Measurements from ENCODE around the gene ENC1.

ENC1 gene

DNA sequence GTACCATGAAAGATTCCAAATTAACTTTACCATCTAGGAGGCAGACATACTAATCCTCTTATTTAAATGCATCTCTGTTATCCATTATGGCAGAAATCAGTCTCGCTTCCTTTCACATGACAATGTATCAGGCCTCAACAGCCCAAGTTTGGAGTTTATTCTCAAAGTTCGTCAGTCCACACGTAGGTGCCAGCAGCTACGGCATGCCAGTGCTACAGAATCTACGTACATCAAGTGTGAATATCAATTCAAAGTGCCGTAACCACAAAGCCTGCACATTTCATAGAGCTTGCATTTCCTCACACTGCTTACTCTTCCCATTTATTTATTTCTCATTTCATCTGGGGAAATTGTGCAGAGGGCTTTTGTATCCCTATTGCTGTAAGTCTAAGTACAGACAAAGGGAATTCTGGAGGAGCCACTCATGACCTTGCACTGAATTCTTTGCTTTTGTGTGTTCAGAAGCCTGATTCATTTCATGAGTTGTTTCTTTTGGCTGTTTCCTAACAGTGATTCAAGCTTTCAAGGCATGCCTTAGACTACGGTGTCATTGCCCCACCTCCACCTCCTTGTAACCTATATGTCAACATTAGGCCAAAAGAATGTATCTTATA is 10.0 kb downstream of the ENC1 start:
- DNase-seq: no peak

DNA sequence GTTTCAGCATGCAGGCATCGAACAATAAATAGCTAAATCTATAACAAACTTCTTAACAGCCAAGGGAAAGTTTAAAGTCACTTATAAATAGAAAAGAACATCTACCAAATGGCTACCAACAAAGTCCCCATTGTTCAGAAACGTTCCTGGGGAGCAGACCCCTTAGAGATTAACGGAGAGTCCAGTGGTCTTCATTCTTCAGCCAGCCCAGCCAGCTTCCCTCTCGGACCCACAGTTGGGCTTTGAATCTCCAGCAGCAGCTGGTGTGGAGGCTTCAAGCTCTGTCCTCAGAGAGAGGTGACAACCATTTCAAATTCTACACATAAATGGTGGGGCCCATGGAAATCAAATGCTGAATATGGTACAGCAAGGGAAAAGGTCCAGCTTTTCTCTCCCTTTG is 11.2 kb downstream of the ENC1 start:
- DNase-seq: no peak

DNA sequence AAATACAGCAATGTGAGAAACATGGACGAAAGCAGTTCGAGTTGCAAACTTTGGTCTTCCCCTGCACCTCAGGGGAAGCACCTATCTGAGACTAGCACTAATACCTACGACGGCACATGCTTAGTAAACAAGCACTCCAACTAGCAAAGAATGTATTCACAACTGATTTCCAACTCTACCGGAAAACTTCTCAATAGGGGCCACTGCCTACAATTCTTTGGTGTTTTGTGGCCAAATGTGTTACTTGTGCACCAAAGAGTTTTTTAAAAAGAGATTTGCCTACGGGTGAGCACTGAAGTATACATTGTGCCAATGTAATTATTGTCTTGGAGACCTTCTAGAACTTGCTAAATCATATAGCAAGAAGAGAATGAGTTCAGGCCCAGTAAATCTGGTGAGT is 12.2 kb downstream of the ENC1 start:
- DNase-seq: no peak

DNA sequence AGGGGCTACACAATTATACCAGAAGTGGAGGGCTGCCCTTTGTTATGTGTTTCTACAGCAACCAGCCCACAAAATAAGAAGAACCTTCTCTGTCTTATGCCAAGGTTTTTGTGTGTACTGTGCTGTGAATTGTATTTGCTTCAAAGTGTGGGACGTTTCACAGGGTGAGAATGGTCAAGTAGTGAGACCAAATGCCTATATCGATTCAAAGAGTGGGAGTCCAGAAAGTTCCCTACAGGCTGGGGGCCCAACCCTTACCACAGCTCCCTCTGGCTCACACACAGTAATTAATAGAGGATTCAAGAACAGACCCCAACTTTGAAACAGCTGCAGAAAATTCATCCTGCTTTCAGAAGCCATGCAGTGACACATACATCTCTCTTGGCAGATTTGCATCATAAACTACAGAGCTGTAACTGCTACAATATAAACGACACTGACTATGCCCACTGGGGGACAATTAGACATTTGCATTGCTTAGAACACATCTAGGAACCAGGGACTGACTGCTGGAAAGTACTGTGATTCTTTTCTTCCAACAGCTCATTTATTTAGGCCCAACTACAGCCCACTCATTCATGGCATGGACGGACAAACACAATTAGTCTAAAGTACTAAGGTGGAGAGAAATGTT is 12.8 kb downstream of the ENC1 start:
- DNase-seq: no peak

DNA sequence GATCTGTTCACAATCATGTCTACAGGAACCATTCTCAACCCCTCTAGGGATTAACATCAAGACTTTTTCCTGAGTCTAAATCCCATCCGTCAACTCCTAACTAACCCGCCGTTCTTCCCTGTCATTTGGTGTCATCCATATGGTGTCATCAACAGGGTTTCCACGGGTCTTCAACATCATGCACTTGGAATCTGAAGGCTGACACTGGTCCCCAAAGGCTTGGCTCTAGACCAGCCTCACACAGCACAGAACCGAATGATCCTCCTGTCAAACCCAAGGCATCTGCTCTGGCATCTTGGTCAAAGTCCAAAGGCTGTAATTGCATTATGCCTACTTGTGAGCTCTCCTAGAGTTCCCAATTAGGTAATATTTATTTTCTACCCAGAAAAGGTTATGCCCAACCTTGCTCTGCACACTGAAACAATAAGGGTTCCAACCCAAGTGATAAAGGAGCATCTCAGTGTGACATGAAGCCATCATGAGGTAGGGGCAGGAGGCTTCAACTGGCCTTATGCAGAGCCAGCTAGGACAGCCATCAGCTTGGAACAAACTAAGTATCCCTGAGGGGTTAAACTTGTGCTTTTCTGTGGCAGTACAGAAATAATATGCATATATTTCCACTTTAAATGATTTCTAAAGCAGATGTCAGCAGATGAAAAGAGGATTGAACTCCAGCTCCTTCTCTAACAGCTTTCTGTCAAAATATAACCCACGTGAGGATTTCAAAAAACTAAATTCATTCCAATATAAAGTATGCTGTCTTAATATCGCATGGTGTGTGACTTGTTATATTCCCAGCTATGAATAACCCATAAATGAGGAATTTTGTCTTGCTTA is 13.9 kb downstream of the ENC1 start:
- DNase-seq: no peak

DNA sequence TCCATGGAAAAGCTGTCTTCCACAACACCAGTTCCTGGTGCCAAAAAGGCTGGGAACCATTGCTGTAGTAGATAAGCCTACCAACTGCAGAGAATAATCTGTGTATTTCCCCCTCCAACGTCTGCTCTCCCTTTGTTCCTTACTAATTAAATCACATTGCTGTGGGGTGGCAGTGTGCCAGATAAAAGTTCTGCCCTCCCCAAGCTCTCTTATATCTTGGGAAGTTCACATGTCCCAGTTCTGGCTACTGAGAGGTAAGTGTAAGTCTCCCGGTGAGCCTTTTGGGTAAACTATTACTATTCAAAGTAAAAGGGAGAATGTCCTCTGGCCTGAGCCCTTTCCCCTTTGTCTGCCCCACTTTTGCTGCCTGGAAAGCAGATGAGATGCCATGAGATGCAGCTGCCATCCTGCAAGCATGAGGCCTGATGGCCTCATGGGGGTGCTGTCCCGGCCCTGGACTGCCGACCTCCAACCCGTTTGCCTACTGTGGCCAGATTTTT is 14.7 kb downstream of the ENC1 start:
- DNase-seq: no peak

DNA sequence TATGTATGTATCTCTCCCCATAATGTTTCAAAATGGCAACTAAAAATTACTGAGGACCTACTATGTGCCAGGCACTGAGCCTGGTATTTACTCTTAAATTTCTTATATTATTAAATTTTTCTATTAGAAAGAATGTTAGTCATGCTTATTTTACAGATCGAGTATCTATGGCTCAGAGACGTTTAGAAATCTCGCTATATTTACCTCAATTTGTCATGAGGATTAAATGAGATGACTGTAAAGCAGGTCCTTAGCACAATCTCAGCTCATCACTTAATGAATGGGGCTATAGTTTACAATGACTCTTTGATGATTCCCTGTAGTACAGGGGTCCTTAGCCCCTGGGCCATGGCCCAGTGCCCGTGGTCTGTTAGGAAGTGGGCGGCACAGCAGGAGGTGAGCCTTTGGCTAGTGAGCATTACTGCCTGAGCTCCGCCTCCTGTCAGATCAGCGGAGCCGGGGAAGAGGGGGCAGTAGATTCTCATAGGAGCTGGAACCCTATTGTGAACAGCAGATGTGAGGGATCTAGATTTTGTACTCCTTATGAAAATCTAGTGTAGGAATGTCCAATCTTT is 15.5 kb downstream of the ENC1 start:
- no peak for DNase-seq

DNA sequence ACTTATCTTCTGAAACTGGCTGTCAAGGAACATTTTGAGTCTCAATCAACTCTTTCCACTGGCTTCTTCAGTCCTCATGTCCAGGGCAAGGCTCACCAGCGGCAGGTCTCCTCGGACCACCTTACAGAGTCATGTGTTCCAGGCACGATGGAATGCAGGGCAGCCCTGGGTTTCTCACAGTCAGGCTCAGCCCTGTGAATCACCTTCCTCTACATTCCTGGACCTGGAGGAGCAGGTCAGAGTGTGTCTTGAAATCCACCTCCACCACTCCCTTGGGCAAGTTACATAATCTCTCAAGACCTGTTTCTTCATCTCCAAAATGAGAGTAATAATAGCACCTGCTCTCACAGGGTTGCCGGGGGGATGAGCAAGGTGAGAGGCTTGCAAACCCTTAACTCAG is 16.0 kb downstream of the ENC1 start:
- no peak for DNase-seq

DNA sequence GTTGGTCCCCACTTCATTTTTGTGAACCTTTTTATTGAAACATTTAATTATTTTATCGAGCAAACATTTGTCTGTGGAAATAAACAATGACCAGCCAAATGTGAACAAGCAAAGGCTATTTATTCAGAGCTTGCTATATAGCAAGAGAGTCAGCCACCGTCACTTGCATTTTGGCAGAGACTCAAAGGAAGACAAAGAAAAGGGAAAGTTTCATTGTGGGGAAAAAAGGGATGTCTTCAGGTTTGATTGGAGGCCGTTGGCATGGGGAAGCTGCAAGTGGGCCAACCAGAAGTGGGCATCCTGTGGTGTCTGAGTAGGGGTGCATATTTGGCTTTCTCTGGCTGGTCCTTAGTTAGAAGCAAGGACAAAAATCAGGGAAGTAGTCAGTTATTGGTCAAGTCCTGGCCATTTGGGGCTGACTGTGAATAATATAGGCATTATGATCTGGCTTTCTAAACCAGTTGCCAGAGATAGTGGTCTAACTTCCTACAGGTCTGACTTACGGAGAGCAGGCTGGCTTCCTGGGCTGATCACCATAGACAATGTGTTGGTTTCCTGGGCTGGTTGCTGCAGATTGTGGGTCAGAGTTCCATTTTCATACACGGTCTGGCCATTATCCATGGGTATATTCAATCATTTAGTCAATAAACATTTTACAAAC is 16.6 kb downstream of the ENC1 start:
- DNase-seq: peak; percentile 33

DNA sequence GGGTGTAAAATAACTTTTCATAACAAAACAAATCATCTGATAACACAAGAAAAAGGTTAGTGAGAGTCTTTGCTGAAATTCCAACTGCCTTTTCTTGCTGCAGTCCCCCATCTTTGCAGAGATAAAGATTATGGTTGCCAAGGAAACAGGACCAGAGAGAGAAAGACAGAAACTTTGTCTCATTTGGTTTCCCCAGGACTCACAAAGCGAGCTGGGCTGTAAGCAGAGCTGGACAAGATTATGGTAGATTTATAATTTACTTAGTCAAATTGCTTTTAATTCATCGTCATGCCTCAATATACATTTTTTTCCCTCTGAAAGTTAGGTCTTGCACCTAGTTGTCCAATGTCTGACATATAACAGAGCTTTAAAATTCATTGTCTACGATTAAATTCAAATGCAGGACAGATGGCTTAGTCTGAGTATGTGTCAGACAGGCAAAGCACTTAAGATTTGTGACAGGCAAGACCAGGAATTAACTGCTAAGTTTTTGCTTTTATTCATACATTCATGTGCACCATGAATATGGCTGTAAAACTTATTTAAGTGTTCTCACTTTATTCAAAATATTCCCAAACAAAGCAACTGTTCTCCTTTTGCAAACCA is 17.4 kb downstream of the ENC1 start:
- DNase-seq: no peak

DNA sequence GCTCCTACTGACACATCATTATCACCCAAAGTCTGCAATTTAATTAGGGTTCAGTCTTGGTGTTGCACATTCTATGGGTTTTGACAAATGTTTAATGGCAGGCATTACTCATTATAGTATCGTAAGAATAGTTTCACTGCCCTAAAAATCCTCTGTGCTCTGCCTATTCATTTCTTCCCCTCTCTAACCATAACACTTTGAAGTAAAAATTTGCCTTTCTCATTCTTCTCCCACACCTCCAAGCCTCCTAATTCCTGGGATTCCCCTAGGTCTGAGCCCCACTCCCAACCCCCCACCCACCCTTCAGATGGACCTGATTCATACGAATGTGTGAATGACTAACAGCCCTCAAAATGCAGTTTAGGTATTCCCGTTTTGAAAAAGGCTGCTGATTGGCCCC is 18.4 kb downstream of the ENC1 start:
- DNase-seq: no peak

DNA sequence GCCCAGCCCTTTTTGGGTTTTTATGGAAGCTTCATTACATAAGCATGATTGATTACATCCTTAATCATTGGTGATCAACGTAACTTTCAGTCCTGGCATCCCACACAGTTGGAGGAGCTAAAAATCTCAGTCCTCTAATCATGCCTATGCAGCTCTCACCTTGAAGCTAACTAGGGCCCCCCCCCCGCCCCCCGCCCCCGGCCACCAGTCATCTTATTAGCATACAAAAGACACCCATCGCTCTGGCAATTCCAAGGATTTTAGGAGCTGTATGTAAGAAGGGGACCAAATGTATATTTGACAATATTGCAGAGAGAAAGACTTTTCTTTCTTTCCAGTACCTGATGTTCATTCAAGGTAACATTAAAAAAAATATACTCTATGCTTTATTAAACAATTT is 19.0 kb downstream of the ENC1 start:
- no peak for DNase-seq

DNA sequence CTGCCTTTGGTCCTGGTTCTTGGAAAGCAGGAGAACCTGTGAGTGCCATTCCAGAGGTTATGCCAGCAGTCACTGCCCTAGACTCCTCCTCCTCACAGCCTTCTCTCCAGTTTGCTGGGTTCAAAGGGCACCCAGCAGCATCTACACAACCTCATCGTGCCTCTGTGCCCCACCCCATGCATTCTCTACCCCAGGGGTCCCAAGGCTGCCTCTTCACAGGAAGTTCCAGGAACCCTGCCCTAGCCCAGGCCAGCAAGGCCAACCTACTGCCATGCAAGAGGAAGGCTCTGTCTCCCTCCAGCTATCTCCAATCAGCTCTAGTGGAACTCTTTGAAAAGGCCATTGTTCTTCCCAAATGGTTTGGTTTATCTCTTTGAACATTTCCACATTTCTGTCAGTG is 21.2 kb downstream of the ENC1 start:
- no peak for DNase-seq

DNA sequence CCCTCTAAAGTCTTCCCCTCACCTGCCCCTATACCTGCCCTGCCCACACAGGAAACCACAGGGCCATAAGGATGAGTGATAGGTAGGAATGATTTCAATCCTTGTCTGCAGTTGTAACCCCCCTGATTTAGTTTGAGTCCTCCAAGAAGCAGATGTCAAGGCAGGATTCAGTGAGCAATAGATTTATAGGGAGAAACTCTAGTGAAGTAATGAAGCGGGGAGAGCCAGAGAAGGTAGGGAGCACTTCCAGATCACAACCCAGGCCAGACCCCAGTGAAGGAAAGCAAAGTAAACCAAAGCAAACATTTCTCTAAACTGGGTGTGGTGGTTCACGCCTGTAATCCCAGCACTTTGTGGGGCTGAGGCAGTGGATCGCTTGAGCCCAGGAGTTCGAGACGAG is 22.4 kb downstream of the ENC1 start:
- DNase-seq: no peak

DNA sequence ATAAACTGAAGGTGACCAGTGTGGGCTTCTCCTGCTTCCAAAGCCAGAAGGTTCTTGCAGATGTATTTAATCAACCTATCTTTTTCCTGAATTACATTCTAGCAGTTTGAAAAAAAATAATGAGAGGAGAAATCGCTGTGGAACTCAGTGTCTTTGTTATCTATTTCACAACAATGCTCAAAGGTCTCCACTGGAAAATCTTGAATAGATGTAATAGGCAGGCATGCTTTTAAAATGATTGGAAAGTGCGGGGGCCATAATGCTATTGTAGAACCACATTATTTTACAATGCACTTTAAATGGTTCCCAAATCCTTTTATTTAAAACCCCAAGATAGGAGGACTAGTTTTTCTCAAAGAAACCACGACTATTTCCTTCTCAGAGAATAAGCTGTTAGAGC is 23.3 kb downstream of the ENC1 start:
- no peak for DNase-seq

DNA sequence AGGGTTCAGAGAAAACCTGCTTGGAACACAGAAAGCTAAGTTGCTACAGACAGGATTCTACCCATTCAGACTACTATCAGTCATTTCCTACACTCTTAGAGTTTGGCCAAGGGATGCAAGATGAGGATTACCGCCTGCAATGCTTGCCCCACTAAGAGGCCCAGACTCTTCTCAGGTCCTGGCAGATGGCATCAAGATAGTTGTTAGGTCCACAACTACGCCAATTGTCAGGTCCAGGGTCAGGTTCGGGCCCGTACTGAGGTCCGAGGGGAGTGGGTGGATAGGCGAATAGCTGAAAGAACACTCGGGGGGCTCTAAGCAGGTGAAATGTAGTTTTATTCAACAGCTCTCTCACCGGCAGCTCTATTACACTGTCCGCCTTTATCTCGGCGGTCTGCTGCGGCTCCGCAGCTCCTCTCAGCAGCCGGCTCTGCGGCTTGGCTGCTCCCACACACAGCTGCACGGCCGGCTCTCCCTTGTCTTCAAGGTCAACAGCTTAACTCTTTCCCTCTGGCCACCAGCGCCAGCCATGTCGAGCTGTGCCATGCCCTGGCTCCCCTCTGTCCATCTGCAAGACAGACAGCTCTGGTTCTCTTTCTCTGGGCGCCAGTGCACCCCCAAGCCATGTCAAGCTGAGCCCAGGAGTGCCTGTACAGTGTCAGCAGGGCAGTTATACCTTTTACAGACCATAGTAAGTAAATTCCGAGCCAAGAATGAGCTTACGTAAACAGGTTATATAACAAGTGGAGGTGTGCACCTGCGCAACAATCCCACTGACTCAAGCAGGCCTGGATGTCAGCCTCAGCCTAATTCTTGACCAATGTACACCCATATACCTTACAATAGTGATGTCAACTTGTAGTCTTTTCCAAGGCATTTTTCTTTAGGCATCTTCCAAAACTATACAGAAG is 24.0 kb downstream of the ENC1 start:
- no peak for DNase-seq

DNA sequence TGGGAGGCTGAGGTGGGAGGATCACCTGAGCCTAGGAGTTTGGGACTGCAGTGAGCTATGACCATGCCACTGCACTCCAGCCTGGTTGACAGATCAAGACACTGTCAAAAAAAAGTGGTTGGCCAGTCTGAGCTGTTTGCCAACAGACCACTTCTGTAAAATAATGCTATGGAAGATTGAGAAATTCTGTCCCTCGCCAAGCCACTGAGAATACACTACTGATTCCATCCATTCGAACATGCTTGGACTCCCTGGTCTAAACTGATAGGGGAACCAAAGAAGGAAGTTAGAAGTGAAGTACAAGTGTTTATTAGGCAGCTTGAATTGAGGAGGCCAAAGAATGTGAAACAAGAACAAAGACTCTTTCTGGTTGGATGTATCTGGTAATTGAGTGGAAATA is 27.2 kb downstream of the ENC1 start:
- DNase-seq: no peak

DNA sequence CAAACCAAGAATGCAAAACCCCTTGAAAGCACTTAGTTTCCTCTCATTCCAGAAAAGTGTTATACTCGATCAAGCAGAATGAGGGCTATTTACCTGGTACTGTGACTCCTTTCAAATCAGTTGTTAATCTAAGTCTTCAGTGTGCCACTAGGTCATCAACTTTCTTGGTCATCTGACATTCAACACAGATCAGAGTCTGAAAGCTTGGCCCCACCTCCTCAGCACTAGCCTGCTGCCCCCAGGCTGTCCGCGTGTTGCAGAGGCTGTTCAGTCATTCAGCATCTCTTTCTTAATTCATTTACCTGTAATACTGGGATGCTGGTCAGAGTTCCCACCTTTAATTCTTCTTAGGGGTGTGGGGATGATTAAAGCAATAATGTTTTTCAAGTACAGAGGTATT is 28.5 kb downstream of the ENC1 start:
- no peak for DNase-seq

DNA sequence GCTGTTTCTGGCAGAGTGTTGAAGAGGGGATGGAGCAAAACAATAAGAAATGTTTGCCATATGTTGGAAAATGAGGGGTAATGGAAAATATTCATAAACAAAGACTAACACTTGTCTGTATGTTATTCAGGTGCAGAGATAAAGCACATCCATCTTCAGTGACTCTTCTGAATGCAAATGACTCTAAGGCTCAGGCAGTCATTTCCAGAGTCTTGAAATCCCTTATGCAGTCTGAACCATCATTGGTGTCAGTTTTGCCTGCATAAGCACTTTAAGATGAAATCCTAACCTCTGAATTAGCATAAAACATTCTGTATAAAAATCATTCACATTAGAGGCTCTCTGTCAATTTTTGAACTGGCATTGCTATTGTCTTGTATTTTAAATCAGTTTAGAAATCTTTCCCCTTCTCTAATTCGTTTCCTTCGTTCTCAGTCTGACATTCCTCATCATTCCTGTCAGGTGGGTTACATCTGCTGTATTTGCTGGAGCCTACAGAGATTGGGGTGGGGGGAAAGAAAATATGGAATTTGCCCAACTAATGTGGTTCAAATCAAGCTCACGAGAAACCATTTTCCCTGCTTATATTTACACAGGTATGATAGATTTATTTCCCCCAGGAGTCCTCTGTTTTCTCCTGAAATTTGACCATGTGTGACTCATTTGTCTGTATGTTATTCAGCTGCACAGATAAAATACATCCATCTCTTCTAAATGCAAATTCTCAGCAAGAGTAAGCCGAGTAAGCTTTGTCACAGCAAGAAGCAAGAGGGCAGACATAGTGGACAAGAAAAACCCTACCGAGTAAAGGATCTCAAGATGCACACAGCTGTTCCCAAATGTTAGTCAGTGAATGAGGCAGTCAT is 31.6 kb downstream of the ENC1 start:
- no peak for DNase-seq

DNA sequence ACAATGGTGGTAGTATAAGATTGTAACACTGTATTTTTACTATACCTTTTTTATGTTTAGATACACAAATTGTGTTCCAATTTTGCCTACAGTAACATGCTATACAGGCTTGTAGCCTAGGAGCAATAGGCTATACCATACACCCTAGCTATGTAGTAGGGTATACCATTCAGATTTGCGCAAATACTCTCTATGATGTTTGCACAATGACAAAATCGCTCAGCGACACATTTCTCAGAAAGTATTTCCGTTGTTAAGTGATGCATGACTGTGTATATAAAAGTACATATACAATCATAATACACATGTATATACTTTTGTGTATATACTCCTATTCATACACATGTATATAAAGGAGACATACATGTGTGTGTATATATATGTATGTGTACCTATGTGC is 34.8 kb downstream of the ENC1 start:
- no peak for DNase-seq

DNA sequence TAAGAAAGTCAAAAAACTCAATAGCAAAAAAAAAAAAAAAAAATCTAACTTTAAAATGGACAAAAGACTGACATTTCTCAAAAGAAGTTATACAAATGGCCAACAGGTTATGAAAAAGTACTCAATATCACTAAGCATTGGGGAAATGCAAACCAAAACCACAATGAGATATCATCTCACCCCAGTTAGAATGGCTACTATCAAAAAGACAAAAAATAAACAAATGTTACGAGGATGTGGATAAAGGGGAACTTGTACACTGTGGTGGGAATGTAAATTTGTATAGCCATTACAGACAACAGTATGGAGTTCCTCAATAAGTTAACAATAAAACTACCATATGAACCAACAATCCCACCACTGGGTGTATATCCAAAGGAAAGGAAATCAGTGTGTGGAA is 37.2 kb downstream of the ENC1 start:
- DNase-seq: no peak
